ENCODE data around the gene GABRR3. TPM values are rescaled to one million over a fixed set of nuclear protein-coding genes. Genes with fewer than 3 reads are reported as not detected.

Gene GABRR3
- total RNA-seq (2022) (not detected in 2 replicates), Bru-seq, nascent RNA (not detected), BruChase-seq, experiment 1, labeled RNA remaining after a 6-hour chase (percentile 2 among the genes with signal in this experiment), BruChase-seq, experiment 2, labeled RNA remaining after a 2-hour chase (not detected)
- long read RNA-seq, result 0 reads

- Mint-ChIP-seq H3K4me1 (ENCODE audit: low read depth, unreplicated experiment) (no peaks in the 10 kb centered on the region), H3K36me3 (ENCODE audit: insufficient read depth, unreplicated experiment) (no peaks in the 10 kb centered on the region), H3K27me3 (ENCODE audit: unreplicated experiment) (peaks cover 9% of the 10 kb centered on the region), H3K9me3 (ENCODE audit: low read depth, unreplicated experiment) (no peaks in the 10 kb centered on the region), H3K27ac (ENCODE audit: unreplicated experiment) (no peak within 1 kb of the TSS), H3K4me3 (ENCODE audit: low read depth, unreplicated experiment) (no peak within 1 kb of the TSS)
- intact Hi-C loops (cut with micrococcal nuclease; ENCODE audit: unreplicated experiment), result no loop called here
- BruUV-seq (replicated peaks), result no TSS peak
- CTCF ChIA-PET, result no interaction called here
- no peak for DNase-seq
- no peak for TF ChIP-seq CTCF (IDR thresholded peaks at IDR 0.05; ENCODE audit: unreplicated experiment)
Measured at GRCh38 chr3:98035208-98035607, at the start of gene GABRR3. TSS of gene GABRR3 (minus strand) at chr3:98035315. CDS start at chr3:98034987, 328 bp downstream.

GRCh38 chr3:98073486-98073885, 38.4 kb upstream of the GABRR3 start:
- H3K4me3 Mint-ChIP-seq (ENCODE audit: low read depth, unreplicated experiment), result no peak overlapping the region
- BruUV-seq (replicated peaks), result no TSS peak
- no peak for DNase-seq
- intact Hi-C loops (cut with micrococcal nuclease; ENCODE audit: unreplicated experiment), result no loop called here
- no peaks in the 10 kb centered on the region for H3K27me3 Mint-ChIP-seq (ENCODE audit: unreplicated experiment)
- H3K9me3 Mint-ChIP-seq (ENCODE audit: low read depth, unreplicated experiment), result no peaks in the 10 kb centered on the region
- no peaks in the 10 kb centered on the region for H3K4me1 Mint-ChIP-seq (ENCODE audit: low read depth, unreplicated experiment)
- CTCF ChIA-PET, result no interaction called here
- TF ChIP-seq CTCF (IDR thresholded peaks at IDR 0.05; ENCODE audit: unreplicated experiment), result no peak
- H3K27ac Mint-ChIP-seq (ENCODE audit: unreplicated experiment), result no peak overlapping the region
- H3K36me3 Mint-ChIP-seq (ENCODE audit: insufficient read depth, unreplicated experiment), result no peaks in the 10 kb centered on the region

GRCh38 chr3:98070840-98071239, 35.7 kb upstream of the GABRR3 start:
- Mint-ChIP-seq H3K9me3 (ENCODE audit: low read depth, unreplicated experiment) (no peaks in the 10 kb centered on the region), H3K36me3 (ENCODE audit: insufficient read depth, unreplicated experiment) (no peaks in the 10 kb centered on the region), H3K4me3 (ENCODE audit: low read depth, unreplicated experiment) (no peak overlapping the region), H3K27ac (ENCODE audit: unreplicated experiment) (no peak overlapping the region), H3K4me1 (ENCODE audit: low read depth, unreplicated experiment) (no peaks in the 10 kb centered on the region), H3K27me3 (ENCODE audit: unreplicated experiment) (no peaks in the 10 kb centered on the region)
- no peak for DNase-seq
- CTCF ChIA-PET, result no interaction called here
- TF ChIP-seq CTCF (IDR thresholded peaks at IDR 0.05; ENCODE audit: unreplicated experiment), result no peak
- intact Hi-C loops (cut with micrococcal nuclease; ENCODE audit: unreplicated experiment), result no loop called here
- BruUV-seq (replicated peaks), result no TSS peak

GRCh38 chr3:98068824-98069223, 33.7 kb upstream of the GABRR3 start:
- DNase-seq, result no peak
- CTCF ChIA-PET, result no interaction called here
- Mint-ChIP-seq H3K4me1 (ENCODE audit: low read depth, unreplicated experiment) (no peaks in the 10 kb centered on the region), H3K27me3 (ENCODE audit: unreplicated experiment) (no peaks in the 10 kb centered on the region), H3K9me3 (ENCODE audit: low read depth, unreplicated experiment) (no peaks in the 10 kb centered on the region), H3K27ac (ENCODE audit: unreplicated experiment) (no peak overlapping the region), H3K4me3 (ENCODE audit: low read depth, unreplicated experiment) (no peak overlapping the region), H3K36me3 (ENCODE audit: insufficient read depth, unreplicated experiment) (no peaks in the 10 kb centered on the region)
- TF ChIP-seq CTCF (IDR thresholded peaks at IDR 0.05; ENCODE audit: unreplicated experiment), result peak; percentile 15
- BruUV-seq (replicated peaks), result no TSS peak
- intact Hi-C loops (cut with micrococcal nuclease; ENCODE audit: unreplicated experiment), result no loop called here

All from Calu3 (cell line).